ENCODE measurements around the gene RAPGEF5.

- no peak for TF ChIP-seq CTCF (IDR thresholded peaks at IDR 0.05)
- TF ChIP-seq POLR2A (IDR thresholded peaks at IDR 0.05) = no peak
These were observed 65.0 kb downstream of the RAPGEF5 start for GRCh38 chr7:22291977-22292376.
